ENCODE results near the gene KCNQ1. TPM values are rescaled to one million over a fixed set of nuclear protein-coding genes. Genes with fewer than 3 reads are reported as not detected.

KCNQ1 gene
- total RNA-seq, 1 donor from 2014 or later, result 0.86 TPM

GRCh38 chr11:2754008-2754407 lies 309.2 kb downstream of the KCNQ1 start:
- peaks cover 8% of the 10 kb centered on the region for H3K9me3 Mint-ChIP-seq
- H3K27me3 Mint-ChIP-seq (ENCODE audit: low read depth), result no peaks in the 10 kb centered on the region
- H3K27ac Mint-ChIP-seq (ENCODE audit: unreplicated experiment), result no peak overlapping the region
- TF ChIP-seq, protein P1, sequence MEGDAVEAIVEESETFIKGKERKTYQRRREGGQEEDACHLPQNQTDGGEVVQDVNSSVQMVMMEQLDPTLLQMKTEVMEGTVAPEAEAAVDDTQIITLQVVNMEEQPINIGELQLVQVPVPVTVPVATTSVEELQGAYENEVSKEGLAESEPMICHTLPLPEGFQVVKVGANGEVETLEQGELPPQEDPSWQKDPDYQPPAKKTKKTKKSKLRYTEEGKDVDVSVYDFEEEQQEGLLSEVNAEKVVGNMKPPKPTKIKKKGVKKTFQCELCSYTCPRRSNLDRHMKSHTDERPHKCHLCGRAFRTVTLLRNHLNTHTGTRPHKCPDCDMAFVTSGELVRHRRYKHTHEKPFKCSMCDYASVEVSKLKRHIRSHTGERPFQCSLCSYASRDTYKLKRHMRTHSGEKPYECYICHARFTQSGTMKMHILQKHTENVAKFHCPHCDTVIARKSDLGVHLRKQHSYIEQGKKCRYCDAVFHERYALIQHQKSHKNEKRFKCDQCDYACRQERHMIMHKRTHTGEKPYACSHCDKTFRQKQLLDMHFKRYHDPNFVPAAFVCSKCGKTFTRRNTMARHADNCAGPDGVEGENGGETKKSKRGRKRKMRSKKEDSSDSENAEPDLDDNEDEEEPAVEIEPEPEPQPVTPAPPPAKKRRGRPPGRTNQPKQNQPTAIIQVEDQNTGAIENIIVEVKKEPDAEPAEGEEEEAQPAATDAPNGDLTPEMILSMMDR (conservative IDR thresholded peaks at IDR 0.05), result no peak
- no peak overlapping the region for H3K4me3 Mint-ChIP-seq
- no peaks in the 10 kb centered on the region for H3K4me1 Mint-ChIP-seq
- DNase-seq (ENCODE audit: low read depth, low spot score), result no peak
- peaks cover 2% of the 10 kb centered on the region for H3K36me3 Mint-ChIP-seq (ENCODE audit: low read depth)

DNA sequence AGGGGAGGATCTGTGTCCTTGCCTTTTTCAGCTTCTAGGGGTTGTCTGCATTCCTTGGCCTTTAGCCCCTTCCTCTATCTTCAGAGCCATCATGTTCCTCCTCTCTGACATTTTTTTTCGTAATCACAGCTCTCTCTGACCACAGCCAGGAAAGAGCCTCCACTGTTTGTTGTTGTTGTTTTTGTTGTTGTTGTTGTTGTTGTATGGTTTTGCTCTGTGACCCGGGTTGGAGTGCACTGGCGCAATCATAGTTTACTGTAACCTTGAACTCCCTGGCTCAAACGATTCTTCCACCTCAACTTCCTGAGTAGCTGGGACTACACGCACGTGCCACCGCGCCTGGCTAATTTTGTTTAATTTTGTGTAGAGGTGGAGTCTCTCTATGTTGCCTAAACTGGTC lies 310.3 kb downstream of the KCNQ1 start:
- Mint-ChIP-seq H3K9me3 (peaks cover 8% of the 10 kb centered on the region), H3K27me3 (ENCODE audit: low read depth) (no peaks in the 10 kb centered on the region), H3K4me3 (no peak overlapping the region), H3K27ac (ENCODE audit: unreplicated experiment) (no peak overlapping the region), H3K36me3 (ENCODE audit: low read depth) (peaks cover 2% of the 10 kb centered on the region), H3K4me1 (no peaks in the 10 kb centered on the region)
- TF ChIP-seq, protein P1 (conservative IDR thresholded peaks at IDR 0.05), result no peak
- DNase-seq (ENCODE audit: low read depth, low spot score), result no peak

DNA sequence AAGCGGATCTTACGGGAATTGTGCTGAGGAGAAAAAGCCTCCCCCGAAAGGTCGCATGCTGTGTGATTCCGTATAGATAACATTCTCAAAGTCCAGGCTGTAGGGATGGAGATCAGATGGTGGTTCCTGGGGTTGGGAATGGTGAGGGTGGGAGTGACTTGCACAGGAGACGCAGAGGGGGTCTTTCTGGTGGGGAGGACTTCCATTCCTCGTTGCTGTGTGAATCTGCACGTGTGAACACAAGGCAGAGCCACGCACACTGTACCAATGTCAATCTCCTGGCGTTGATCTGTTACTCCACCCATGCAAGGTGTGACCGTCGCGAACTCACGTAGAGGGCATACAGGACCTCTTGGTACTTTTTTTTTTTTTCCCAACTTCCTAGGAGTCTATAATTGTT lies 313.9 kb downstream of the KCNQ1 start:
- H3K27me3 Mint-ChIP-seq (ENCODE audit: low read depth), result no peaks in the 10 kb centered on the region
- H3K9me3 Mint-ChIP-seq, result peaks cover 8% of the 10 kb centered on the region
- TF ChIP-seq, protein P1 (conservative IDR thresholded peaks at IDR 0.05), result no peak
- H3K4me1 Mint-ChIP-seq, result no peaks in the 10 kb centered on the region
- no peak overlapping the region for H3K27ac Mint-ChIP-seq (ENCODE audit: unreplicated experiment)
- no peak for DNase-seq (ENCODE audit: low read depth, low spot score)
- no peak overlapping the region for H3K4me3 Mint-ChIP-seq
- H3K36me3 Mint-ChIP-seq (ENCODE audit: low read depth), result peaks cover 2% of the 10 kb centered on the region

GRCh38 chr11:2759228-2760195 lies 314.7 kb downstream of the KCNQ1 start:
- H3K4me1 Mint-ChIP-seq, result no peaks in the 10 kb centered on the region
- DNase-seq (ENCODE audit: low read depth, low spot score), result no peak

GRCh38 chr11:2760196-2760871 lies 315.5 kb downstream of the KCNQ1 start:
- Mint-ChIP-seq H3K9me3 (peaks cover 8% of the 10 kb centered on the region), H3K27ac (ENCODE audit: unreplicated experiment) (peak overlapping the region; percentile 83), H3K36me3 (ENCODE audit: low read depth) (no peaks in the 10 kb centered on the region), H3K27me3 (ENCODE audit: low read depth) (no peaks in the 10 kb centered on the region), H3K4me1 (no peaks in the 10 kb centered on the region), H3K4me3 (no peak overlapping the region)
- TF ChIP-seq, protein P1 (conservative IDR thresholded peaks at IDR 0.05), result no peak
- no peak for DNase-seq (ENCODE audit: low read depth, low spot score)

More at GRCh38 chr11:2759228-2760195, 314.7 kb downstream of the KCNQ1 start:
- Mint-ChIP-seq H3K9me3 (peaks cover 8% of the 10 kb centered on the region), H3K27me3 (ENCODE audit: low read depth) (no peaks in the 10 kb centered on the region), H3K36me3 (ENCODE audit: low read depth) (no peaks in the 10 kb centered on the region), H3K4me3 (no peak overlapping the region), H3K27ac (ENCODE audit: unreplicated experiment) (no peak overlapping the region)
- TF ChIP-seq, protein P1 (conservative IDR thresholded peaks at IDR 0.05), result no peak
